ENCODE data around the gene LRMDA. TPM values are rescaled to one million over a fixed set of nuclear protein-coding genes. Genes with fewer than 3 reads are reported as not detected.
A peak's percentile ranks its signal among the peaks of the same experiment; 100 is the strongest.

The LRMDA gene
- total and polyA plus RNA-seq, 2 donors from 2014 or later = 23.2 to 48.6 TPM

GRCh38 chr10:76553263-76554032, 1122.0 kb downstream of the LRMDA start:
- H3K9me3 ChIP-seq (ENCODE audit: control insufficient read depth in 2 of 3, insufficient read depth in 1 of 3, low read length in 3 of 3) = no peaks in the 10 kb centered on the region
- intact Hi-C loops (cut with DNase I) = no loop called here
- FAIRE-seq (no peak), DNase-seq (peak; percentile 25 to 68 (median 56))
- no peak for TF ChIP-seq CTCF (IDR thresholded peaks at IDR 0.05; ENCODE audit: borderline replicate concordance, extremely low read depth, insufficient read depth)
- H3K27ac ChIP-seq (ENCODE audit: low read depth in 2 of 2, low read length in 2 of 2) = no peak overlapping the region
- no peak overlapping the region for H3K9ac ChIP-seq (ENCODE audit: low read length in 3 of 3)
- peaks cover 0 to 4% (median 2%) of the 10 kb centered on the region in 3 donors for H3K4me1 ChIP-seq (ENCODE audit: control insufficient read depth in 2 of 3, insufficient read depth in 2 of 3, low read depth in 1 of 3, low read length in 3 of 3)
- no peaks in the 10 kb centered on the region for H3K27me3 ChIP-seq (ENCODE audit: control insufficient read depth, insufficient read depth, low read length)
- no peaks in the 10 kb centered on the region for H3K36me3 ChIP-seq (ENCODE audit: control insufficient read depth in 2 of 3, insufficient read depth in 3 of 3, low read length in 3 of 3)
- H3K4me3 ChIP-seq (ENCODE audit: low read length in 3 of 3) = no peak overlapping the region

GRCh38 chr10:76554033-76554408, 1122.6 kb downstream of the LRMDA start:
- DNase-seq (no peak), FAIRE-seq (no peak)
- H3K4me3 ChIP-seq (ENCODE audit: low read length in 3 of 3) = no peak overlapping the region
- H3K27ac ChIP-seq (ENCODE audit: low read depth in 2 of 2, low read length in 2 of 2) = no peak overlapping the region
- no peak for TF ChIP-seq CTCF (IDR thresholded peaks at IDR 0.05; ENCODE audit: borderline replicate concordance, extremely low read depth, insufficient read depth)
- no peaks in the 10 kb centered on the region for H3K27me3 ChIP-seq (ENCODE audit: control insufficient read depth, insufficient read depth, low read length)
- no peaks in the 10 kb centered on the region for H3K9me3 ChIP-seq (ENCODE audit: control insufficient read depth in 2 of 3, insufficient read depth in 1 of 3, low read length in 3 of 3)
- no peaks in the 10 kb centered on the region for H3K36me3 ChIP-seq (ENCODE audit: control insufficient read depth in 2 of 3, insufficient read depth in 3 of 3, low read length in 3 of 3)
- peaks cover 0 to 5% (median 4%) of the 10 kb centered on the region in 3 donors for H3K4me1 ChIP-seq (ENCODE audit: control insufficient read depth in 2 of 3, insufficient read depth in 2 of 3, low read depth in 1 of 3, low read length in 3 of 3)
- intact Hi-C loops (cut with DNase I) = no loop called here
- H3K9ac ChIP-seq (ENCODE audit: low read length in 3 of 3) = no peak overlapping the region

- Histone ChIP-seq H3K9ac (ENCODE audit: low read length in 3 of 3) (no peak overlapping the region), H3K36me3 (ENCODE audit: control insufficient read depth in 2 of 3, insufficient read depth in 3 of 3, low read length in 3 of 3) (no peaks in the 10 kb centered on the region), H3K9me3 (ENCODE audit: control insufficient read depth in 2 of 3, insufficient read depth in 1 of 3, low read length in 3 of 3) (no peaks in the 10 kb centered on the region), H3K27ac (ENCODE audit: low read depth in 2 of 2, low read length in 2 of 2) (no peak overlapping the region), H3K4me1 (ENCODE audit: control insufficient read depth in 2 of 3, insufficient read depth in 2 of 3, low read depth in 1 of 3, low read length in 3 of 3) (peaks cover 0 to 5% (median 4%) of the 10 kb centered on the region in 3 donors), H3K27me3 (ENCODE audit: control insufficient read depth, insufficient read depth, low read length) (no peaks in the 10 kb centered on the region), H3K4me3 (ENCODE audit: low read length in 3 of 3) (no peak overlapping the region)
- FAIRE-seq (no peak), DNase-seq (no peak)
- intact Hi-C loops (cut with DNase I) = no loop called here
- TF ChIP-seq CTCF (IDR thresholded peaks at IDR 0.05; ENCODE audit: borderline replicate concordance, extremely low read depth, insufficient read depth) = no peak
Observed at GRCh38 chr10:76554478-76554877, 1123.1 kb downstream of the LRMDA start.
